GM12878 (cell line): ENCODE measurements around the gene GPR68. TPM values are rescaled to one million over a fixed set of nuclear protein-coding genes. Genes with fewer than 3 reads are reported as not detected.

Experiments used
- ATAC-seq: fragments of 200-7000 bp; cut with Tn5 transposase; 3 replicates; pipeline ENCODE4 v1.9.1; 2020; ENCODE audit warnings: mild to moderate bottlenecking, moderate library complexity
- BruUV-seq: library from RNA; stranded (reverse); fragments of 400-500 nt; replicated peaks from 2 replicates; lab custom pipeline; 2021; lab: Mats Ljungman, UMichigan
- CTCF ChIA-PET: fragments of 300-600 bp; sonication (Branson Sonifier 250); formaldehyde crosslinking; extraction: SDS; loops from one replicate; lab custom pipeline; 2021; ENCODE audit warnings: inconsistent platforms; lab: Yijun Ruan, JAX
- POLR2A ChIA-PET: fragments of 350-600 bp; formaldehyde crosslinking; extraction: SDS; loops from one replicate; lab custom pipeline; 2021; ENCODE audit warnings: inconsistent platforms; lab: Charles Lee
- RAD21 ChIA-PET: fragments of 300-600 bp; sonication (Branson Sonifier 250); formaldehyde crosslinking; loops from one replicate; lab custom pipeline; 2023; ENCODE audit warnings: antibody characterized with exemption; ENCODE audit not compliant: unreplicated experiment; lab: Charles Lee
- SMC1A ChIA-PET: fragments of 300-600 bp; sonication (Branson Sonifier 250); formaldehyde crosslinking; loops from one replicate; lab custom pipeline; 2023; ENCODE audit not compliant: unreplicated experiment, uncharacterized antibody; lab: Charles Lee
- DNase-seq: peaks from one replicate; pipeline ENCODE4 v3.0.0-alpha.2; 2011; ENCODE audit warnings: low read depth, low spot score
- FAIRE-seq: peaks from 3 replicates; lab custom pipeline; 2011; peaks lifted over from hg19 to GRCh38; lab: Jason Lieb, UNC
- H2AFZ ChIP-seq: 2 replicates; pipeline ENCODE4 v1.6.0; 2011; ENCODE audit warnings: low read depth, low read length, control low read depth; ENCODE audit not compliant: control insufficient read depth
- H3K27ac ChIP-seq: 2 replicates; pipeline ENCODE4 v1.5.1; 2011; ENCODE audit warnings: control low read depth; ENCODE audit not compliant: control insufficient read depth, insufficient read depth
- H3K27me3 ChIP-seq, 2 experiments: replicated peaks in 1 of 2; 2 replicates each; pipeline versions ENCODE4 v1.6.0 to v1.6.1; 2011; ENCODE audit warnings: low read length in 1 of 2; ENCODE audit not compliant: control insufficient read depth in 2 of 2, insufficient read depth in 2 of 2
- H3K36me3 ChIP-seq, 2 experiments: 2 replicates each; pipeline ENCODE4 v1.5.1; 2011; ENCODE audit warnings: low read length in 1 of 2; ENCODE audit not compliant: control insufficient read depth in 2 of 2, insufficient read depth in 2 of 2
- H3K4me1 ChIP-seq: 2 replicates; pipeline ENCODE4 v1.6.1; 2011; ENCODE audit warnings: mild to moderate bottlenecking, low read length, moderate library complexity, mixed read lengths; ENCODE audit not compliant: control insufficient read depth, insufficient read depth
- H3K4me2 ChIP-seq: 2 replicates; pipeline ENCODE4 v1.6.0; 2011; ENCODE audit warnings: control low read depth; ENCODE audit not compliant: control insufficient read depth, insufficient read depth
- H3K4me3 ChIP-seq: fragments of 200-600 bp; sonication (generic); 2 replicates; pipeline ENCODE4 v1.5.1; 2016
- H3K79me2 ChIP-seq: 2 replicates; pipeline ENCODE4 v1.6.0; 2011; ENCODE audit warnings: low read length; ENCODE audit not compliant: control insufficient read depth, insufficient read depth
- H3K9ac ChIP-seq: 2 replicates; pipeline ENCODE4 v1.8.0; 2011; ENCODE audit warnings: low read length, control low read depth, mixed read lengths; ENCODE audit not compliant: control insufficient read depth, insufficient read depth
- H3K9me3 ChIP-seq: replicated peaks from 3 replicates; pipeline ENCODE4 v1.5.1; 2011; ENCODE audit warnings: mild to moderate bottlenecking, low read length; ENCODE audit not compliant: control insufficient read depth, insufficient read depth
- H4K20me1 ChIP-seq: 2 replicates; pipeline ENCODE4 v1.6.0; 2011; ENCODE audit not compliant: control insufficient read depth, insufficient read depth
- CBFB ChIP-seq: IDR thresholded peaks from 2 replicates; pipeline ENCODE4 v1.6.1; 2016; ENCODE audit warnings: antibody characterized with exemption, low read depth
- CHD1 ChIP-seq: IDR thresholded peaks from 2 replicates; pipeline ENCODE4 v1.6.1; 2012; ENCODE audit warnings: low read depth, low read length, improper control_type of control experiment
- CUX1 ChIP-seq: IDR thresholded peaks from 2 replicates; pipeline ENCODE4 v1.6.1; 2012; ENCODE audit warnings: improper control_type of control experiment, low read depth, low read length; ENCODE audit not compliant: insufficient replicate concordance
- HDAC2 ChIP-seq: fragments of 200-600 bp; sonication (generic); IDR thresholded peaks from 2 replicates; pipeline ENCODE4 v1.6.1; 2017
- IRF3 ChIP-seq: fragments of 450-650 bp; IDR thresholded peaks from 2 replicates; pipeline ENCODE4 v1.6.1; 2014; ENCODE audit warnings: mild to moderate bottlenecking
- IRF5 ChIP-seq: fragments of 450-650 bp; IDR thresholded peaks from 2 replicates; pipeline ENCODE4 v1.6.1; 2017; ENCODE audit warnings: borderline replicate concordance
- MTA2 ChIP-seq: fragments of 450-650 bp; IDR thresholded peaks from 2 replicates; pipeline ENCODE4 v1.6.1; 2016; ENCODE audit warnings: low read depth, mild to moderate bottlenecking, moderate library complexity
- NFYA ChIP-seq: IDR thresholded peaks from 2 replicates; pipeline ENCODE4 v1.6.1; 2011; ENCODE audit warnings: low read depth, mild to moderate bottlenecking, low read length, improper control_type of control experiment, borderline replicate concordance
- NR2F1 ChIP-seq: fragments of 450-650 bp; conservative IDR thresholded peaks from 2 replicates; pipeline ENCODE4 v1.6.1; 2017; ENCODE audit warnings: mild to moderate bottlenecking
- PKNOX1 ChIP-seq: fragments of 450-650 bp; IDR thresholded peaks from 2 replicates; pipeline ENCODE4 v1.6.1; 2016; ENCODE audit warnings: mild to moderate bottlenecking
- SPI1 ChIP-seq: IDR thresholded peaks from 2 replicates; pipeline ENCODE4 v1.6.1; 2011; ENCODE audit warnings: low read depth, mild to moderate bottlenecking, low read length, moderate library complexity, borderline replicate concordance; ENCODE audit not compliant: insufficient read depth
- SUZ12 ChIP-seq: fragments of 200-600 bp; sonication (generic); IDR thresholded peaks from one replicate; pipeline ENCODE4 v1.6.1; 2018; ENCODE audit warnings: antibody characterized with exemption, mild to moderate bottlenecking; ENCODE audit not compliant: unreplicated experiment
- ZNF384 ChIP-seq: IDR thresholded peaks from 2 replicates; pipeline ENCODE4 v1.6.1; 2012; ENCODE audit warnings: low read depth, mild to moderate bottlenecking, low read length, improper control_type of control experiment, borderline replicate concordance
- WGBS: methylation state at CpG from one replicate; pipeline ENCODE4 v1.1.6; 2016; ENCODE audit warnings: low lambda C conversion rate; ENCODE audit not compliant: insufficient replicate concordance, insufficient coverage; ENCODE audit errors: missing lambda C conversion rate; 5-methylcytosine and 5-hydroxymethylcytosine counted together
- in situ Hi-C: fragments of 300-500 bp; cut with MboI; formaldehyde crosslinking; loops from 9 replicates; pipeline ENCODE4 v1.14.3; 2018; ENCODE audit warnings: mixed read lengths
- intact Hi-C: fragments of 100-400 bp; cut with micrococcal nuclease; formaldehyde crosslinking; loops from one replicate; pipeline ENCODE4 v1.14.2; 2022; ENCODE audit not compliant: unreplicated experiment
- polyA plus RNA-seq, 11 experiments: library from polyadenylated mRNA; depleted of rRNA in 4 of 11; unstranded in 6 of 11; stranded (reverse) in 5 of 11; fragments of >200 nt; fragmentation: Nextera tagmentation in 4 of 11; fragmentation: Illumina TruSeq in 1 of 11; extraction: Ambion mirVana in 4 of 11; extraction: Trizol in 1 of 11; gene quantifications; 1 replicate in 1 of 11; 2 replicates in 10 of 11; pipeline versions ENCODE4 v1.2.1 to v1.2.3, GENCODE V29; 2011 to 2016; ENCODE audit warnings: inconsistent platforms in 2 of 11, missing spikeins in 2 of 11, low read depth in 1 of 11
- total RNA-seq, 4 experiments: library from RNA; depleted of rRNA in 3 of 4; stranded (reverse); fragments of >200 nt in 3 of 4; fragmentation: Illumina TruSeq in 1 of 4; extraction: Trizol in 1 of 4; gene quantifications; 2 replicates each; pipeline versions ENCODE4 v1.2.1 to v1.2.3, GENCODE V29; 2013 to 2021

Gene GPR68
- total and polyA plus RNA-seq, 10 of the 15 experiments (the other 5 are each of a cell fraction or from before 2014, with no cell fraction given): 0.06 to 3.4 (median 1.8) TPM

GRCh38 chr14:91270188-91270587 lies 25.7 kb upstream of the GPR68 start:
- Histone ChIP-seq H4K20me1 (no peaks in the 10 kb centered on the region), H3K36me3 (peaks cover 11 to 25% of the 10 kb centered on the region in 2 experiments; a peak in 3 of 4 replicates), H3K4me3 (no peak overlapping the region), H3K27ac (no peak overlapping the region), H3K79me2 (no peaks in the 10 kb centered on the region), H2AFZ (no peak overlapping the region), H3K4me2 (no peak overlapping the region), H3K4me1 (no peaks in the 10 kb centered on the region), H3K9ac (no peak overlapping the region), H3K27me3 (no peaks in the 10 kb centered on the region), H3K9me3 (no peaks in the 10 kb centered on the region)
- BruUV-seq: no TSS peak
- ChIA-PET SMC1A (interaction anchor here (1.0 to 2.0 kb wide), 4 partner anchors 18 to 93 kb away, joined by 3 to 4 read pairs (median 4); partner anchors contain the start of gene GPR68), POLR2A (no interaction called here), RAD21 (no interaction called here), CTCF (interaction anchor here (1.2 kb wide), 1 partner anchor 93 kb away, joined by 4 read pairs; no protein-coding TSS in a partner anchor)
- intact Hi-C loops (no loop called here), in situ Hi-C loops (no loop called here)
- FAIRE-seq (no peak), DNase-seq (no peak), ATAC-seq (no peak)
- TF ChIP-seq NR2F1 (no peak), IRF3 (no peak), CBFB (no peak), HDAC2 (no peak), MTA2 (no peak), SUZ12 (no peak), CHD1 (no peak), NFYA (no peak), CUX1 (no peak), ZNF384 (no peak), SPI1 (no peak), PKNOX1 (no peak), IRF5 (no peak)
- WGBS: 97% methylated on average over 6 of the region's 6 CpGs
